HEK293T (cell line): ENCODE results near the gene C22orf39.

Experiments used
- CTCF ChIA-PET: fragments of 350-600 bp; formaldehyde crosslinking; extraction: SDS; loops from one replicate; lab custom pipeline; 2021; ENCODE audit warnings: antibody characterized with exemption, inconsistent platforms; lab: Yijun Ruan, JAX
- POLR2A ChIA-PET: fragments of 350-600 bp; formaldehyde crosslinking; extraction: SDS; loops from one replicate; lab custom pipeline; 2020; ENCODE audit warnings: antibody characterized with exemption, inconsistent platforms; lab: Yijun Ruan, JAX
- DNase-seq: peaks from one replicate; pipeline ENCODE4 v3.0.0; 2012; ENCODE audit warnings: mixed read lengths; ENCODE audit errors: extremely low spot score
- ARNT ChIP-seq: fragments of 450-650 bp; IDR thresholded peaks from 2 replicates; pipeline ENCODE4 v1.6.1; 2017; ENCODE audit warnings: mild to moderate bottlenecking
- BHLHE40 ChIP-seq: fragments of 450-650 bp; IDR thresholded peaks from 2 replicates; pipeline ENCODE4 v1.6.1; 2016; ENCODE audit warnings: mild to moderate bottlenecking, moderate library complexity, borderline replicate concordance
- CTBP1 ChIP-seq: fragments of 450-650 bp; IDR thresholded peaks from 2 replicates; pipeline ENCODE4 v1.6.1; 2016; ENCODE audit warnings: borderline replicate concordance
- ELF4 ChIP-seq: fragments of 450-650 bp; IDR thresholded peaks from 2 replicates; pipeline ENCODE4 v1.6.1; 2017; ENCODE audit warnings: antibody characterized with exemption
- FOXA1 ChIP-seq: fragments of 450-650 bp; IDR thresholded peaks from 2 replicates; pipeline ENCODE4 v1.6.1; 2016; ENCODE audit warnings: mild to moderate bottlenecking
- FOXK2 ChIP-seq: fragments of 450-650 bp; IDR thresholded peaks from 2 replicates; pipeline ENCODE4 v1.6.1; 2016; ENCODE audit warnings: mild to moderate bottlenecking
- FOXM1 ChIP-seq: fragments of 450-650 bp; IDR thresholded peaks from 2 replicates; pipeline ENCODE4 v1.6.1; 2017; ENCODE audit warnings: mild to moderate bottlenecking, borderline replicate concordance
- HDGF ChIP-seq: fragments of 450-650 bp; IDR thresholded peaks from 2 replicates; pipeline ENCODE4 v1.6.1; 2017; ENCODE audit warnings: antibody characterized with exemption, borderline replicate concordance
- L3MBTL2 ChIP-seq: fragments of 450-650 bp; conservative IDR thresholded peaks from 2 replicates; pipeline ENCODE4 v1.6.1; 2016; ENCODE audit warnings: mild to moderate bottlenecking
- LEF1 ChIP-seq: fragments of 450-650 bp; IDR thresholded peaks from 2 replicates; pipeline ENCODE4 v1.6.1; 2017; ENCODE audit warnings: mild to moderate bottlenecking, borderline replicate concordance
- NFRKB ChIP-seq: fragments of 450-650 bp; IDR thresholded peaks from 2 replicates; pipeline ENCODE4 v1.6.1; 2016; ENCODE audit warnings: mild to moderate bottlenecking, moderate library complexity
- PKNOX1 ChIP-seq: fragments of 450-650 bp; IDR thresholded peaks from 2 replicates; pipeline ENCODE4 v1.6.1; 2016
- SP1 ChIP-seq: fragments of 450-650 bp; IDR thresholded peaks from 2 replicates; pipeline ENCODE4 v1.6.1; 2017
- SUZ12 ChIP-seq: fragments of 450-650 bp; IDR thresholded peaks from 2 replicates; pipeline ENCODE4 v1.6.1; 2016; ENCODE audit warnings: mild to moderate bottlenecking
- TARDBP ChIP-seq: fragments of 450-650 bp; IDR thresholded peaks from 2 replicates; pipeline ENCODE4 v1.6.1; 2016
- ZNF384 ChIP-seq: fragments of 450-650 bp; IDR thresholded peaks from 2 replicates; pipeline ENCODE4 v1.6.1; 2016

Gene C22orf39

GRCh38 chr22:19431649-19432132, 15.8 kb downstream of the C22orf39 start, which contains the start of gene HIRA:
TSS of gene HIRA (minus strand) at chr22:19431733. CDS start at chr22:19431476, 257 bp downstream.
- peak; percentile 85 for DNase-seq
- POLR2A ChIA-PET, result interaction anchor here (0.6 to 2.8 kb wide), 15 partner anchors 10 to 253 kb away, joined by 3 to 20 read pairs (median 4); partner anchors contain the start of genes C22orf39, CDC45 and SLC25A1
- TF ChIP-seq LEF1 (peak; percentile 63; the same call in 1 of the 2 replicates), ARNT (peak; percentile 66), FOXM1 (peak; percentile 79), L3MBTL2 (no peak), PKNOX1 (no peak), CTBP1 (peak; percentile 30; the same call in 1 of the 2 replicates)
- CTCF ChIA-PET, result no interaction called here

GRCh38 chr22:19430890-19431541, 16.5 kb downstream of the C22orf39 start:
- peak; percentile 45 for DNase-seq
- ChIA-PET CTCF (no interaction called here), POLR2A (interaction anchor here (0.6 to 2.8 kb wide), 13 partner anchors 10 to 252 kb away, joined by 3 to 20 read pairs (median 4); partner anchors contain the start of genes C22orf39, CDC45, CLTCL1 and SLC25A1)
- TF ChIP-seq L3MBTL2 (peak; percentile 63), NFRKB (no peak)

GRCh38 chr22:19429950-19430889, 17.3 kb downstream of the C22orf39 start:
- POLR2A ChIA-PET, result interaction anchor here (0.8 to 2.6 kb wide), 4 partner anchors 14 to 139 kb away, joined by 3 to 20 read pairs (median 6); partner anchors contain the start of genes CDC45 and CLTCL1
- peak; percentile 35 for DNase-seq
- TF ChIP-seq TARDBP (no peak), ZNF384 (no peak), ARNT (no peak), L3MBTL2 (no peak), FOXA1 (no peak), HDGF (no peak), ELF4 (no peak), FOXM1 (no peak), LEF1 (no peak), NFRKB (no peak), SUZ12 (no peak), PKNOX1 (no peak), SP1 (no peak), FOXK2 (no peak), CTBP1 (no peak), BHLHE40 (no peak)
- CTCF ChIA-PET, result no interaction called here

GRCh38 chr22:19424186-19424500, 23.4 kb downstream of the C22orf39 start:
- DNase-seq, result no peak

GRCh38 chr22:19422440-19423301, 24.8 kb downstream of the C22orf39 start:
- DNase-seq, result no peak
- CTCF ChIA-PET, result no interaction called here
- POLR2A ChIA-PET, result interaction anchor here (4.3 kb wide), 1 partner anchor 10 kb away, joined by 17 read pairs; the partner anchor contains the start of genes HIRA and MRPL40
- TF ChIP-seq TARDBP (no peak), ELF4 (no peak), BHLHE40 (no peak), L3MBTL2 (no peak), LEF1 (no peak)

More at GRCh38 chr22:19424186-19424500, 23.4 kb downstream of the C22orf39 start:
- no peak for TF ChIP-seq HDGF
- TF ChIP-seq NFRKB, result no peak
- no peak for TF ChIP-seq PKNOX1
- TF ChIP-seq FOXK2, result no peak
- no peak for TF ChIP-seq SUZ12
- no peak for TF ChIP-seq LEF1
- POLR2A ChIA-PET, result no interaction called here
- CTCF ChIA-PET, result no interaction called here

DNA sequence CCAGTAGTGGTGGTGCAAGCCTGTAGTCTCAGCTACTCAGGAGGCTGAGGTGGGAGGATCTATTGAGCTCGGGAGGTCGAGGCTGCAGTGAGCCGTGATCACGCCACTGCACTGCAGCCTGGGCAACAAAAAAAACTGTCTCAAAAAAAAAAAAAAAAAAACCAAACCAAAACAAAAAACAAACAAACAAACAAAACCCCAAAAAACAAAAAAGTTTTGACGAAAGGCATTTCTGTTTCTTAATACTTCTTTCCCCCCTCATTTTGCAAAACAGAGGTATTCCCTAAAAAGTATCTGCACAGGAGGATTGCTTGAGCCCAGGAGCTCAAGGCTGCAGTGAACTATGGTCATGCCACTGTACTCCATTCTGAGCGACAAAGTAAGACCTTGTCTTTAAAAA, 27.2 kb downstream of the C22orf39 start:
- ChIA-PET CTCF (no interaction called here), POLR2A (interaction anchor here (4.3 kb wide), 1 partner anchor 12 kb away, joined by 17 read pairs; the partner anchor contains the start of genes HIRA and MRPL40)
- no peak for DNase-seq
- TF ChIP-seq HDGF, result no peak
